HepG2 (cell line): Measurements from ENCODE around the gene KIAA0319L. TPM values are rescaled to one million over a fixed set of nuclear protein-coding genes. Genes with fewer than 3 reads are reported as not detected.

Experiments
- ATF7 ChIP-seq, 2 experiments: fragments of 450-650 bp in 1 of 2; sonication (generic) in 1 of 2; formaldehyde crosslinking in 1 of 2; IDR thresholded peaks; 2 replicates each; pipeline versions ENCODE4 v1.4.0 to v1.6.1; 2016 to 2020; ENCODE audit warnings: antibody characterized with exemption in 1 of 2, mild to moderate bottlenecking in 1 of 2, missing genetic modification reagents in 1 of 2
- BCL6 ChIP-seq: IDR thresholded peaks from 2 replicates; pipeline ENCODE4 v1.6.1; 2016; ENCODE audit warnings: missing genetic modification reagents, missing compliant biosample characterization
- HOMEZ ChIP-seq: IDR thresholded peaks from 2 replicates; pipeline ENCODE4 v1.6.1; 2016; ENCODE audit warnings: low read depth
- KLF13 ChIP-seq: sonication (generic); formaldehyde crosslinking; IDR thresholded peaks from 2 replicates; pipeline ENCODE4 v1.4.0; 2020; ENCODE audit warnings: mild to moderate bottlenecking, missing genetic modification reagents
- RFX5 ChIP-seq: IDR thresholded peaks from 2 replicates; pipeline ENCODE4 v1.6.1; 2011; ENCODE audit warnings: low read depth, low read length, improper control_type of control experiment
- SNAPC2 ChIP-seq: sonication (generic); formaldehyde crosslinking; IDR thresholded peaks from 2 replicates; pipeline ENCODE4 v1.8.1; 2022; ENCODE audit warnings: mild to moderate bottlenecking, missing genetic modification reagents
- TAF1 ChIP-seq: sonication (generic); formaldehyde crosslinking; IDR thresholded peaks from 2 replicates; pipeline ENCODE4 v1.4.0; 2020; ENCODE audit warnings: missing genetic modification reagents
- ZHX2 ChIP-seq, 2 experiments: sonication (generic) in 1 of 2; formaldehyde crosslinking in 1 of 2; IDR thresholded peaks; 2 replicates each; pipeline versions ENCODE4 v1.6.1 to v1.9.0; 2014 to 2022; ENCODE audit warnings: antibody characterized with exemption in 1 of 2, borderline replicate concordance in 1 of 2, inconsistent platforms in 1 of 2, low read depth in 1 of 2, missing genetic modification reagents in 1 of 2
- ZNF121 ChIP-seq: sonication (generic); formaldehyde crosslinking; IDR thresholded peaks from 2 replicates; pipeline ENCODE4 v1.5.0; 2020; ENCODE audit warnings: mild to moderate bottlenecking, missing genetic modification reagents
- ZNF609 ChIP-seq: sonication (generic); formaldehyde crosslinking; IDR thresholded peaks from 2 replicates; pipeline ENCODE4 v1.4.0; 2020; ENCODE audit warnings: mild to moderate bottlenecking, missing genetic modification reagents, borderline replicate concordance
- ZNF761 ChIP-seq: sonication (generic); formaldehyde crosslinking; conservative IDR thresholded peaks from 2 replicates; pipeline ENCODE4 v1.4.0; 2020; ENCODE audit warnings: mild to moderate bottlenecking, missing genetic modification reagents
- ZZZ3 ChIP-seq: sonication (generic); formaldehyde crosslinking; IDR thresholded peaks from 2 replicates; pipeline ENCODE4 v1.4.0; 2020; ENCODE audit warnings: missing genetic modification reagents, mild to moderate bottlenecking, borderline replicate concordance
- polyA plus RNA-seq, 8 experiments: library from polyadenylated mRNA; depleted of rRNA in 3 of 8; stranded (reverse) in 7 of 8; unstranded in 1 of 8; fragments of >200 nt; fragmentation: Illumina TruSeq in 4 of 8; extraction: Trizol in 4 of 8; gene quantifications; 2 replicates each; pipeline versions ENCODE4 v1.2.1 to v1.2.3, GENCODE V29; 2011 to 2016; ENCODE audit warnings: low read depth in 4 of 8, missing spikeins in 1 of 8, mixed read lengths in 1 of 8; ENCODE audit not compliant: insufficient read depth in 1 of 8
- total RNA-seq, 5 experiments: library from RNA; depleted of rRNA; stranded (reverse); fragments of >200 nt; fragmentation: Illumina TruSeq; extraction: Trizol; gene quantifications; 2 replicates each; pipeline ENCODE4 v1.2.3, GENCODE V29; 2016; ENCODE audit warnings: low read depth in 1 of 5

Gene KIAA0319L
- total and polyA plus RNA-seq, 2 of the 13 experiments (the other 11 are each of a cell fraction or from before 2014, with no cell fraction given) = 33.4 to 82.6 TPM

GRCh38 chr1:35555601-35556477 lies 1.4 kb downstream of the KIAA0319L start (continued):
- TF ChIP-seq ZHX2 (IDR thresholded peaks at IDR 0.05; ENCODE audit: low read depth) (no peak), ZHX2 (CRISPR knock-in tag; IDR thresholded peaks at IDR 0.05; ENCODE audit: borderline replicate concordance) (no peak), ZNF121 (CRISPR knock-in tag) (no peak), ZZZ3 (no peak), ZNF609 (peak; percentile 94), RFX5 (no peak), ZNF761 (no peak), SNAPC2 (peak; percentile 34; the same call in 1 of the 2 replicates), BCL6 (CRISPR knock-in tag) (peak; percentile 83), KLF13 (CRISPR knock-in tag) (no peak), ATF7 (IDR thresholded peaks at IDR 0.05) (no peak), ATF7 (CRISPR knock-in tag; IDR thresholded peaks at IDR 0.05) (no peak), HOMEZ (CRISPR knock-in tag) (0 out of 2 replicates have a peak, but pooled peaks have one; percentile 33), TAF1 (CRISPR knock-in tag) (no peak)
